Body of pancreas (tissue), 4 donors: ENCODE measurements around the gene TICAM1. TPM values are rescaled to one million over a fixed set of nuclear protein-coding genes. Genes with fewer than 3 reads are reported as not detected.

Experiments
- ATAC-seq: fragments of 150-250 bp; one replicate; pipeline ENCODE4 v1.9.1; 2016
- DNase-seq, 4 donors: peaks; one replicate each; pipeline ENCODE4 v3.0.0-alpha.2; 2019
- H3K27ac ChIP-seq, 4 donors: fragments of 200-600 bp; sonication (generic); 1 replicate in 3 of 4; 2 replicates in 1 of 4; pipeline versions ENCODE4 v1.5.1 to v1.6.1; 2016 to 2019; ENCODE audit warnings: mild to moderate bottlenecking in 1 of 4, mixed read lengths in 1 of 4, moderate library complexity in 1 of 4
- H3K27me3 ChIP-seq, 2 donors: fragments of 200-600 bp; sonication (generic); one replicate each; pipeline ENCODE4 v1.6.0; 2016; ENCODE audit warnings: mild to moderate bottlenecking in 1 of 2
- H3K36me3 ChIP-seq, 2 donors: fragments of 200-600 bp; sonication (generic); replicated peaks in 1 of 2; 2 replicates each; pipeline ENCODE4 v1.5.1; 2016; ENCODE audit warnings: low read depth in 2 of 2; ENCODE audit not compliant: insufficient read depth in 1 of 2
- H3K4me1 ChIP-seq: fragments of 200-600 bp; sonication (generic); one replicate; pipeline ENCODE4 v1.6.0; 2016
- H3K4me3 ChIP-seq, 2 donors: fragments of 200-600 bp; sonication (generic); 1 replicate in 1 of 2; 2 replicates in 1 of 2; pipeline ENCODE4 v1.5.1; 2016 to 2019
- H3K9me3 ChIP-seq, 3 donors: fragments of 200-600 bp; sonication (generic); 1 replicate in 2 of 3; 2 replicates in 1 of 3; pipeline ENCODE4 v1.5.1; 2016
- CTCF ChIP-seq, 7 experiments: fragments of 450-650 bp in 4 of 7; fragments of 200-600 bp in 3 of 7; sonication (generic) in 3 of 7; IDR thresholded peaks; one replicate each; pipeline ENCODE4 v1.5.1; 2016 to 2019; ENCODE audit warnings: antibody characterized with exemption in 7 of 7
- POLR2A ChIP-seq, 3 donors: fragments of 450-650 bp; IDR thresholded peaks; one replicate each; pipeline ENCODE4 v1.6.1; 2016; ENCODE audit warnings: antibody characterized with exemption in 3 of 3, mild to moderate bottlenecking in 2 of 3
- WGBS, 2 donors: methylation state at CpG; one replicate each; pipeline ENCODE4 v1.1.5; 2017; 5-methylcytosine and 5-hydroxymethylcytosine counted together
- intact Hi-C: fragments of 100-400 bp; cut with DNase I; formaldehyde crosslinking; loops from one replicate; pipeline ENCODE4 v1.15.1; 2023
- microRNA-seq, 2 donors: library from miRNA; unstranded; fragments of <30 nt; microRNA quantifications; one replicate each; pipeline ENCODE4, GENCODE V29; 2016; ENCODE audit warnings: borderline number of aligned reads in 2 of 2, borderline replicate concordance in 2 of 2
- small RNA-seq: library from RNA; depleted of rRNA; stranded (forward); fragments of <200 nt; gene quantifications from one replicate; pipeline ENCODE3, GENCODE V24; 2016
- total RNA-seq, 2 donors: library from RNA; depleted of rRNA; stranded (reverse); fragments of >200 nt; gene quantifications; one replicate each; pipeline ENCODE4 v1.1.0, GENCODE V29; 2016

The TICAM1 gene
- total RNA-seq, 2 donors from 2014 or later = 5.4 to 12.9 TPM

GRCh38 chr19:4772566-4772965 is 58.9 kb downstream of the TICAM1 start:
- Histone ChIP-seq H3K27ac (no peak overlapping the region), H3K4me1 (no peaks in the 10 kb centered on the region), H3K9me3 (no peaks in the 10 kb centered on the region), H3K27me3 (no peaks in the 10 kb centered on the region), H3K36me3 (no peaks in the 10 kb centered on the region), H3K4me3 (no peak overlapping the region)
- ATAC-seq (no peak), DNase-seq (no peak)
- 21 to 54% methylated on average over 2 of the region's 2 CpGs for WGBS, 2 donors
- intact Hi-C loops = no loop called here
- TF ChIP-seq CTCF (IDR thresholded peaks at IDR 0.05) (no peak), POLR2A (IDR thresholded peaks at IDR 0.05) (no peak)

GRCh38 chr19:4768934-4769777 is 62.4 kb downstream of the TICAM1 start:
- intact Hi-C loops = no loop called here
- Histone ChIP-seq H3K27ac (no peak overlapping the region), H3K36me3 (no peaks in the 10 kb centered on the region), H3K4me3 (no peak overlapping the region), H3K27me3 (no peaks in the 10 kb centered on the region), H3K4me1 (no peaks in the 10 kb centered on the region), H3K9me3 (no peaks in the 10 kb centered on the region)
- ATAC-seq (peak; percentile 90), DNase-seq (peak; percentile 85 to 90 (median 87))
- TF ChIP-seq CTCF (IDR thresholded peaks at IDR 0.05) (no peak), POLR2A (IDR thresholded peaks at IDR 0.05) (peak in 2 of 3 donors; percentile 57 to 74)
- 4 to 7% methylated on average over 20 to 37 of the region's 37 CpGs for WGBS, 2 donors

Small RNA genes lying within 50 kb of the gene (microRNA-seq; reads per million reads assigned to microRNA genes)
- gene MIR7-3 = 4.7 to 9.0 reads per million in 2 donors

Small RNA genes lying within 50 kb of the gene (small RNA-seq; reads per million reads assigned to genes)
- gene MIR7-3 = not detected

Other genes with a start within 250 kb of the TICAM1 start
- 1 to 10 TPM; 3.4 to 5.3 TPM for gene TNFAIP8L1, start 192.2 kb downstream of the TICAM1 start, total RNA-seq
- gene MYDGF, start 161.4 kb downstream of the TICAM1 start, total RNA-seq = 10 to 100 TPM; 42.5 to 50.1 TPM
- gene DPP9, start 107.9 kb downstream of the TICAM1 start, total RNA-seq = 100 to 1,000 TPM in 1 of 2 donors, 10 to 100 TPM in 1; 44.6 to 130 TPM
- 10 to 100 TPM in 1 of 2 donors, 1 to 10 TPM in 1; 8.0 to 20.4 TPM for gene FEM1A, start 40.0 kb downstream of the TICAM1 start, total RNA-seq
- gene PLIN3, start 36.0 kb upstream of the TICAM1 start, total RNA-seq = 10 to 100 TPM; 18.4 to 28.0 TPM
- not detected for gene ARRDC5, start 71.2 kb upstream of the TICAM1 start, total RNA-seq
- gene UHRF1, start 77.8 kb upstream of the TICAM1 start, total RNA-seq = 1 to 10 TPM; 2.1 to 3.3 TPM
- gene KDM4B, start 137.4 kb upstream of the TICAM1 start, total RNA-seq = 10 to 100 TPM; 18.9 to 35.3 TPM